Renal pelvis (tissue), 4 donors: ENCODE results near the gene ANK3. TPM values are rescaled to one million over a fixed set of nuclear protein-coding genes. Genes with fewer than 3 reads are reported as not detected.

ENCODE experiments used
- DNase-seq: peaks from one replicate; pipeline ENCODE4 v3.0.0-alpha.2; 2013
- polyA plus RNA-seq, 3 donors: library from polyadenylated mRNA; unstranded; fragments of 120-200 nt; gene quantifications; one replicate each; pipeline ENCODE4 v1.2.1, GENCODE V29; 2013; ENCODE audit not compliant: insufficient read length in 3 of 3

ANK3 gene
- polyA plus RNA-seq, 3 donors = 136 to 183 (median 153) TPM

GRCh38 chr10:59991117-59991516 is 398.6 kb downstream of the ANK3 start:
- DNase-seq = no peak

DNA sequence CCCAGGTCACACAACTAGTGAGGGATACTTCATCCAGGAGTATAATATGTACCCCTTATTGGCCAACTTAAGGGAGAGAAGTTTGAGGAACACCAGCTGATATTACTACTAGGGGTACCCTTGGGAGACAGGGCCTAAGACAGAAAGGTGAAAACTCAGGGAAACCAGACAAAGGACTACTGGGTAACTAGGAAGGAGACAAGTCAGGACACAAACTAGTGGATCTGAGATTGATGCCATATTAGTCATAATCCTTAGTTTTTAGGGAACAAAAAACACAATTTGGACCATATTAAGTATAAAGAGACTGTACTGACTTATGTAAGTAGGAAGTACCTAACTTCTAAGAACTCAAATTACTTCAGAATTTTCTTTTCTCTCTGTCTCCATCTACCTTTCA is 404.0 kb downstream of the ANK3 start:
- no peak for DNase-seq

DNA sequence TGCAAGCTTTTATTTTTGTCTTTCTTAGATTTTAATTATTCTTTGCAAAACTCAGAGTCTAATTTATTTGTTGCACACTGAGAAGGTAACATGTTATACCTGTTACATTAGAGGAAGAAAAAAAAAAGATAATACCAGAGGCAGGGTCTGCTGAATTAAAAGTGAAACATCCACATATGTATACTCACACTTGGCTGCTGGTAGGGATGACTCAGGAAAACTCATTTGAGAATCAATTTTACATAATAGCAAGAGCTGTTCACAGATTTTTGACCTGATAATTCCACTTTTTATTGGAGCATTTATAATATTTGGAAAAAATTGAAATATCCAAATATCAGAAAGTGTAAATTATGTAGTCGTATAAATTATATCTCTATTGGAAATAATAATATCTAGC is 405.3 kb downstream of the ANK3 start:
- DNase-seq = no peak

GRCh38 chr10:59980356-59980755 is 409.3 kb downstream of the ANK3 start:
- DNase-seq = no peak

DNA sequence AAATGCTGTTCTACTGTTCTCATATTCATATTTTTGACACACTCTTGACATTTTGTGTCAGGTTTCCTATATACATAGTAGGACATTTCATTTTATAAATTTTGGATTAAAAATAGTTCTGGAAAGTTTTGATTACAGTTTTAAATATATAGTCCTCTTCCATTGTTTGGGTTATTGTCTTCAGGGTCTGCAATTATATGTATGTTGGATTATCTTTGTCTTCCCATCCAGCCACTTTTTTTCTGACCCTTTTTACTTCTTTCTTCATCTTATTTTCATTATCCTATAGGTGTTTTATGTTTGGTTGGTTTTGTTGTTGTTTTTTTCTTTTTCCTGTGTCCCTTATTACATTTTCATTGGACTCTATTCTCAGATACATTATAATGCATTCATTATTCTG is 412.2 kb downstream of the ANK3 start:
- no peak for DNase-seq

DNA sequence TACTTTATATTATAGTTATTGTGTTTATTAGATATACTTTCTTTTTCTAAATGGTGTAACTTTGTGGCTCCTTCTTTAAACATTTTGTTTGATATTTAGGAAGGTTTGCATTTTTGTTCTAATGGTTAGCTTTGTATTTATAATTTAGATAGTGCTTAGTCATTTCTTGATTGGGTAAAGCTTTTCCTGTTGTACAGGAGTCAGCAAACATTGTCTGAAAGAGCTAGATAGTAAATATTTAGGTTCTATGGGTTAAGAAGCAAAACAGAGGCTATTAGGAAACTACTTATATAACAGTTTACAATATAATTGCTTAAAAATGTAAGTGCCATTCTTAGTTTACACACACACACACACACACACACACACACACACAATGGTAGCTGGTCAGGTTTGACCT is 412.8 kb downstream of the ANK3 start:
- no peak for DNase-seq
